HEK293 (cell line): ENCODE measurements around the gene SLC2A9.

Experiments
- CTCF ChIA-PET: fragments of 350-600 bp; formaldehyde crosslinking; extraction: SDS; loops from one replicate; lab custom pipeline; 2021; ENCODE audit warnings: antibody characterized with exemption; lab: Yijun Ruan, JAX
- POLR2A ChIA-PET: fragments of 300-600 bp; formaldehyde crosslinking; extraction: SDS; loops from one replicate; lab custom pipeline; 2020; ENCODE audit warnings: antibody characterized with exemption, inconsistent platforms; lab: Yijun Ruan, JAX
- H3K27ac ChIP-seq: fragments of 200-500 bp; sonication (Bioruptor generic); 2 replicates; pipeline ENCODE4 v1.5.1; 2014; ENCODE audit warnings: low read depth, low read length, control low read depth, inconsistent platforms; ENCODE audit errors: extremely low read depth
- H3K36me3 ChIP-seq, 2 experiments: fragments of 200-500 bp in 1 of 2; sonication (Bioruptor generic) in 1 of 2; 1 replicate in 1 of 2; 2 replicates in 1 of 2; pipeline ENCODE4 v1.5.1; 2014 to 2017; ENCODE audit warnings: inconsistent platforms in 2 of 2, low read length in 2 of 2; ENCODE audit not compliant: control insufficient read depth in 2 of 2, insufficient read depth in 1 of 2
- H3K4me1 ChIP-seq: fragments of 200-500 bp; sonication (Bioruptor generic); 2 replicates; pipeline ENCODE4 v1.5.1; 2014; ENCODE audit warnings: mild to moderate bottlenecking, low read length, inconsistent platforms; ENCODE audit not compliant: control insufficient read depth, insufficient read depth
- H3K4me3 ChIP-seq: 2 replicates; pipeline ENCODE4 v1.5.1; 2011; ENCODE audit warnings: low read depth, mild to moderate bottlenecking, control low read depth, low read length, moderate library complexity
- H3K9me3 ChIP-seq: fragments of 200-500 bp; sonication (Bioruptor generic); 2 replicates; pipeline ENCODE4 v1.5.1; 2014; ENCODE audit warnings: low read depth, low read length, inconsistent platforms; ENCODE audit not compliant: control insufficient read depth, insufficient read depth
- GLI4 ChIP-seq: fragments of 450-650 bp; formaldehyde crosslinking; IDR thresholded peaks from 2 replicates; pipeline ENCODE4 v1.5.1; 2016; ENCODE audit warnings: missing biosample characterization, missing genetic modification characterization
- KLF7 ChIP-seq: fragments of 450-650 bp; formaldehyde crosslinking; IDR thresholded peaks from 2 replicates; pipeline ENCODE4 v1.5.1; 2016; ENCODE audit warnings: missing biosample characterization, missing genetic modification characterization, borderline replicate concordance
- MZF1 ChIP-seq: fragments of 450-650 bp; formaldehyde crosslinking; IDR thresholded peaks from 2 replicates; pipeline ENCODE4 v1.5.1; 2017; ENCODE audit warnings: missing biosample characterization, missing genetic modification characterization, borderline replicate concordance
- REPIN1 ChIP-seq: fragments of 450-650 bp; formaldehyde crosslinking; IDR thresholded peaks from 2 replicates; pipeline ENCODE4 v1.5.1; 2017; ENCODE audit warnings: missing biosample characterization, missing genetic modification characterization, low read depth
- SALL2 ChIP-seq: fragments of 450-650 bp; formaldehyde crosslinking; IDR thresholded peaks from 2 replicates; pipeline ENCODE4 v1.5.0; 2017; ENCODE audit warnings: missing biosample characterization, mild to moderate bottlenecking, missing genetic modification characterization, borderline replicate concordance
- SCRT1 ChIP-seq: fragments of 450-650 bp; formaldehyde crosslinking; IDR thresholded peaks from 2 replicates; pipeline ENCODE4 v1.5.1; 2016; ENCODE audit warnings: missing biosample characterization, missing genetic modification characterization, borderline replicate concordance
- SP3 ChIP-seq: fragments of 450-650 bp; formaldehyde crosslinking; IDR thresholded peaks from 2 replicates; pipeline ENCODE4 v1.5.1; 2016; ENCODE audit warnings: missing biosample characterization, missing genetic modification characterization
- ZBTB44 ChIP-seq: fragments of 450-650 bp; IDR thresholded peaks from 2 replicates; pipeline ENCODE4 v1.5.1; 2018; ENCODE audit warnings: missing biosample characterization, mild to moderate bottlenecking, missing genetic modification characterization
- ZNF148 ChIP-seq: fragments of 450-650 bp; formaldehyde crosslinking; IDR thresholded peaks from 2 replicates; pipeline ENCODE4 v1.5.0; 2017; ENCODE audit warnings: missing biosample characterization, missing genetic modification characterization, borderline replicate concordance
- ZNF211 ChIP-seq: fragments of 450-650 bp; formaldehyde crosslinking; IDR thresholded peaks from 2 replicates; pipeline ENCODE4 v1.5.1; 2016; ENCODE audit warnings: low read depth, missing biosample characterization, missing genetic modification characterization
- ZNF239 ChIP-seq: fragments of 450-650 bp; formaldehyde crosslinking; IDR thresholded peaks from 2 replicates; pipeline ENCODE4 v1.5.1; 2016; ENCODE audit warnings: missing biosample characterization, missing genetic modification characterization
- ZNF26 ChIP-seq: fragments of 450-650 bp; formaldehyde crosslinking; IDR thresholded peaks from 2 replicates; pipeline ENCODE4 v1.5.1; 2016; ENCODE audit warnings: missing biosample characterization, missing genetic modification characterization
- ZNF274 ChIP-seq, 2 experiments: fragments of 200-500 bp in 1 of 2; fragments of 450-650 bp in 1 of 2; sonication (Bioruptor generic) in 1 of 2; formaldehyde crosslinking in 1 of 2; IDR thresholded peaks; 2 replicates each; pipeline versions ENCODE4 v1.5.1 to v1.6.1; 2014 to 2016; ENCODE audit warnings: borderline replicate concordance in 1 of 2, inconsistent platforms in 1 of 2, low read length in 1 of 2, missing biosample characterization in 1 of 2, missing genetic modification characterization in 1 of 2
- ZNF48 ChIP-seq: fragments of 450-650 bp; formaldehyde crosslinking; IDR thresholded peaks from 2 replicates; pipeline ENCODE4 v1.5.1; 2016; ENCODE audit warnings: missing biosample characterization, missing genetic modification characterization
- ZNF555 ChIP-seq: fragments of 450-650 bp; formaldehyde crosslinking; conservative IDR thresholded peaks from 2 replicates; pipeline ENCODE4 v1.5.1; 2017; ENCODE audit warnings: missing biosample characterization, mild to moderate bottlenecking, missing genetic modification characterization, inconsistent platforms
- ZNF596 ChIP-seq: fragments of 450-650 bp; IDR thresholded peaks from 2 replicates; pipeline ENCODE4 v1.5.0; 2018; ENCODE audit warnings: missing biosample characterization, mild to moderate bottlenecking, missing genetic modification characterization, moderate library complexity
- ZNF629 ChIP-seq: fragments of 450-650 bp; formaldehyde crosslinking; IDR thresholded peaks from 2 replicates; pipeline ENCODE4 v1.5.1; 2017; ENCODE audit warnings: missing biosample characterization, missing genetic modification characterization
- ZNF830 ChIP-seq: fragments of 450-650 bp; IDR thresholded peaks from 2 replicates; pipeline ENCODE4 v1.5.0; 2018; ENCODE audit warnings: missing biosample characterization, missing genetic modification characterization, low read depth, mild to moderate bottlenecking, moderate library complexity
- ZNF843 ChIP-seq: fragments of 450-650 bp; formaldehyde crosslinking; IDR thresholded peaks from 2 replicates; pipeline ENCODE4 v1.5.1; 2016; ENCODE audit warnings: missing biosample characterization, missing genetic modification characterization
- TF ChIP-seq, protein P1 (sequence below): fragments of 450-650 bp; formaldehyde crosslinking; IDR thresholded peaks from 2 replicates; pipeline ENCODE4 v1.5.1; 2016; ENCODE audit warnings: missing biosample characterization, missing genetic modification characterization

Gene SLC2A9

DNA sequence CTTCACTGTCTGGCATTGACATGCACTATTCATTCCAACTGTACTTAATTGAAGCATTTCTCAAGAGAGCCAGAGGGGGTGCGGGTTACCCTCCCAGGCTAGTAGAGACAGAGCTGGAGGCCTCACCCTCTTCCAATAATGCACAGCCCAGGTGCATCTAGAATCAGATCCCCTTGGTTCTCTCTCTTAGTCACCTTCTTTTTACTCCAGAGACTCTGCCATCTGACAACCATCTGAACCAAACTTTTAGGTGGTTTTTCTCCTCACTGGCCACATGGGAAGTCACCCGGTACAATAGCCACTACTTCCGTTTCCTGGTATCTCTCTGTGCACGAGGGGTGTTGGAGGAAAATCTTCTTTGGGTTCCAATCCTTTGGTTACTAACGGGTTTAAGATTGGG, 81.3 kb downstream of the SLC2A9 start:
- no peaks in the 10 kb centered on the region for H3K4me1 ChIP-seq
- TF ChIP-seq ZBTB44 (tag by site-specific recombination), result no peak
- TF ChIP-seq ZNF555 (tag by site-specific recombination), result no peak
- no peak for TF ChIP-seq ZNF211
- no peak for TF ChIP-seq ZNF830
- no peak for TF ChIP-seq ZNF26
- TF ChIP-seq ZNF274 (IDR thresholded peaks at IDR 0.05; ENCODE audit: low read length), result no peak
- no peak for TF ChIP-seq ZNF274 (tag by site-specific recombination; IDR thresholded peaks at IDR 0.05; ENCODE audit: borderline replicate concordance)
- TF ChIP-seq ZNF239 (tag by site-specific recombination), result no peak
- no peak for TF ChIP-seq ZNF596 (tag by site-specific recombination)
- TF ChIP-seq ZNF148, result no peak
- TF ChIP-seq SP3 (tag by site-specific recombination), result no peak
- TF ChIP-seq SCRT1, result no peak
- no peak for TF ChIP-seq ZNF629 (tag by site-specific recombination)
- no peak for TF ChIP-seq ZNF843 (tag by site-specific recombination)
- TF ChIP-seq REPIN1 (tag by site-specific recombination), result no peak
- TF ChIP-seq ZNF48 (tag by site-specific recombination), result no peak
- TF ChIP-seq KLF7 (tag by site-specific recombination), result no peak
- TF ChIP-seq GLI4 (tag by site-specific recombination), result no peak
- no peak for TF ChIP-seq SALL2 (tag by site-specific recombination)
- H3K4me3 ChIP-seq, result no peak overlapping the region
- H3K9me3 ChIP-seq, result no peaks in the 10 kb centered on the region
- H3K27ac ChIP-seq, result no peak overlapping the region
- CTCF ChIA-PET, result no interaction called here
- POLR2A ChIA-PET, result no interaction called here
- H3K36me3 ChIP-seq, result no peaks in the 10 kb centered on the region

GRCh38 chr4:9938933-9939332, 82.4 kb downstream of the SLC2A9 start:
- no peaks in the 10 kb centered on the region for H3K9me3 ChIP-seq
- no peak for TF ChIP-seq REPIN1 (tag by site-specific recombination)
- TF ChIP-seq, protein P1, sequence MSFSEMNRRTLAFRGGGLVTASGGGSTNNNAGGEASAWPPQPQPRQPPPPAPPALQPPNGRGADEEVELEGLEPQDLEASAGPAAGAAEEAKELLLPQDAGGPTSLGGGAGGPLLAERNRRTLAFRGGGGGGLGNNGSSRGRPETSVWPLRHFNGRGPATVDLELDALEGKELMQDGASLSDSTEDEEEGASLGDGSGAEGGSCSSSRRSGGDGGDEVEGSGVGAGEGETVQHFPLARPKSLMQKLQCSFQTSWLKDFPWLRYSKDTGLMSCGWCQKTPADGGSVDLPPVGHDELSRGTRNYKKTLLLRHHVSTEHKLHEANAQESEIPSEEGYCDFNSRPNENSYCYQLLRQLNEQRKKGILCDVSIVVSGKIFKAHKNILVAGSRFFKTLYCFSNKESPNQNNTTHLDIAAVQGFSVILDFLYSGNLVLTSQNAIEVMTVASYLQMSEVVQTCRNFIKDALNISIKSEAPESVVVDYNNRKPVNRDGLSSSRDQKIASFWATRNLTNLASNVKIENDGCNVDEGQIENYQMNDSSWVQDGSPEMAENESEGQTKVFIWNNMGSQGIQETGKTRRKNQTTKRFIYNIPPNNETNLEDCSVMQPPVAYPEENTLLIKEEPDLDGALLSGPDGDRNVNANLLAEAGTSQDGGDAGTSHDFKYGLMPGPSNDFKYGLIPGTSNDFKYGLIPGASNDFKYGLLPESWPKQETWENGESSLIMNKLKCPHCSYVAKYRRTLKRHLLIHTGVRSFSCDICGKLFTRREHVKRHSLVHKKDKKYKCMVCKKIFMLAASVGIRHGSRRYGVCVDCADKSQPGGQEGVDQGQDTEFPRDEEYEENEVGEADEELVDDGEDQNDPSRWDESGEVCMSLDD (tag by site-specific recombination), result no peak
- no peak for TF ChIP-seq MZF1 (tag by site-specific recombination)
- POLR2A ChIA-PET, result no interaction called here
- H3K27ac ChIP-seq, result no peak overlapping the region
- no peaks in the 10 kb centered on the region for H3K4me1 ChIP-seq
- no peak overlapping the region for H3K4me3 ChIP-seq
- CTCF ChIA-PET, result interaction anchor here (1.0 kb wide), 1 partner anchor 76 kb away, joined by 3 read pairs; no protein-coding TSS in a partner anchor
- no peaks in the 10 kb centered on the region for H3K36me3 ChIP-seq
